DND-41 (cell line): Measurements from ENCODE around the gene TNNC2.
"Not testable (repeated sequence)": the region's sequence is repeated elsewhere in the genome, so short reads cannot be mapped to it uniquely, and the experiment has no call there.

ENCODE experiments used
- ATAC-seq: fragments of 200-7000 bp; cut with Tn5 transposase; 3 replicates; pipeline ENCODE4 v1.9.1; 2021; ENCODE audit warnings: low read depth; ENCODE audit not compliant: insufficient read depth
- DNase-seq: peaks from one replicate; pipeline ENCODE4 v3.0.0-alpha.2; 2020
- H2AFZ ChIP-seq: 2 replicates; pipeline ENCODE4 v1.6.0; 2012; ENCODE audit warnings: low read depth, low read length
- H3K27ac ChIP-seq: 2 replicates; pipeline ENCODE4 v1.5.1; 2012; ENCODE audit warnings: low read length, inconsistent platforms
- H3K27me3 ChIP-seq: fragments of 200-600 bp; sonication (generic); 2 replicates; pipeline ENCODE4 v1.6.0; 2012; ENCODE audit warnings: low read length, mild to moderate bottlenecking, inconsistent platforms; ENCODE audit not compliant: insufficient read depth, poor library complexity
- H3K36me3 ChIP-seq: 2 replicates; pipeline ENCODE4 v1.5.1; 2012; ENCODE audit warnings: low read length, inconsistent platforms; ENCODE audit not compliant: insufficient read depth
- H3K4me1 ChIP-seq: 2 replicates; pipeline ENCODE4 v1.5.1; 2012; ENCODE audit warnings: mild to moderate bottlenecking, low read length; ENCODE audit not compliant: insufficient read depth
- H3K4me2 ChIP-seq: 2 replicates; pipeline ENCODE4 v1.6.0; 2012; ENCODE audit warnings: mild to moderate bottlenecking, moderate library complexity, low read length, inconsistent platforms; ENCODE audit not compliant: insufficient read depth
- H3K4me3 ChIP-seq, 2 experiments: fragments of 200-600 bp in 1 of 2; shearing (Covaris generic) in 1 of 2; 2 replicates each; pipeline ENCODE4 v1.5.1; 2012 to 2016; ENCODE audit warnings: inconsistent platforms in 2 of 2, low read length in 2 of 2, mild to moderate bottlenecking in 2 of 2, low read depth in 1 of 2, moderate library complexity in 1 of 2
- H3K79me2 ChIP-seq: 2 replicates; pipeline ENCODE4 v1.6.0; 2012; ENCODE audit warnings: low read length, inconsistent platforms; ENCODE audit not compliant: insufficient read depth
- H3K9ac ChIP-seq: 2 replicates; pipeline ENCODE4 v1.6.0; 2012; ENCODE audit warnings: low read depth, mild to moderate bottlenecking, inconsistent platforms, low read length, moderate library complexity
- H3K9me3 ChIP-seq: 2 replicates; pipeline ENCODE4 v1.5.1; 2012; ENCODE audit warnings: low read length, moderate library complexity, mild to moderate bottlenecking, inconsistent platforms; ENCODE audit not compliant: insufficient read depth, severe bottlenecking
- H4K20me1 ChIP-seq: 2 replicates; pipeline ENCODE4 v1.6.0; 2012; ENCODE audit warnings: low read length; ENCODE audit not compliant: insufficient read depth
- CTCF ChIP-seq: IDR thresholded peaks from 2 replicates; pipeline ENCODE4 v1.5.1; 2012; ENCODE audit warnings: borderline replicate concordance, low read length, moderate library complexity, mild to moderate bottlenecking; ENCODE audit not compliant: poor library complexity, severe bottlenecking; ENCODE audit errors: extremely low read depth
- EZH2 ChIP-seq: IDR thresholded peaks from 3 replicates; pipeline ENCODE4 v1.6.1; 2012; ENCODE audit warnings: borderline replicate concordance, low read depth, mild to moderate bottlenecking, moderate library complexity, low read length, inconsistent platforms; ENCODE audit not compliant: severe bottlenecking

Gene TNNC2

GRCh38 chr20:45801851-45802250, 25.3 kb downstream of the TNNC2 start:
- Histone ChIP-seq H3K36me3 (peaks cover 59% of the 10 kb centered on the region), H3K4me3 (no peak overlapping the region), H3K79me2 (0 out of 2 replicates have a peak, but pooled peaks cover 3% of the 10 kb centered on the region), H2AFZ (no peak overlapping the region), H3K4me2 (no peak overlapping the region), H3K27me3 (no peaks in the 10 kb centered on the region), H3K9me3 (no peaks in the 10 kb centered on the region), H4K20me1 (no peaks in the 10 kb centered on the region), H3K4me1 (no peaks in the 10 kb centered on the region), H3K9ac (no peak overlapping the region), H3K27ac (no peak overlapping the region)
- TF ChIP-seq EZH2 (no peak), CTCF (no peak)
- DNase-seq (no peak), ATAC-seq (no peak)

GRCh38 chr20:45798935-45799642, 28.0 kb downstream of the TNNC2 start:
- H3K4me1 ChIP-seq, result no peaks in the 10 kb centered on the region; the same call in 1 of the 2 replicates
- no peak overlapping the region for H2AFZ ChIP-seq
- H3K4me2 ChIP-seq, result no peak overlapping the region
- H3K27ac ChIP-seq, result peak overlapping the region; percentile 2; the same call in 1 of the 2 replicates
- H3K79me2 ChIP-seq, result 0 out of 2 replicates have a peak, but pooled peaks cover 3% of the 10 kb centered on the region
- DNase-seq (peak; percentile 75), ATAC-seq (peak; percentile 99)
- no peak overlapping the region for H3K4me3 ChIP-seq
- H3K9ac ChIP-seq, result no peak overlapping the region
- TF ChIP-seq EZH2 (no peak), CTCF (peak; percentile 91)
- H4K20me1 ChIP-seq, result no peaks in the 10 kb centered on the region
- peaks cover 60% of the 10 kb centered on the region for H3K36me3 ChIP-seq
- H3K9me3 ChIP-seq, result no peaks in the 10 kb centered on the region
- H3K27me3 ChIP-seq, result no peaks in the 10 kb centered on the region

- ATAC-seq, result not testable (repeated sequence)
Measured at GRCh38 chr20:45797955-45798354, 29.2 kb downstream of the TNNC2 start.

DNA sequence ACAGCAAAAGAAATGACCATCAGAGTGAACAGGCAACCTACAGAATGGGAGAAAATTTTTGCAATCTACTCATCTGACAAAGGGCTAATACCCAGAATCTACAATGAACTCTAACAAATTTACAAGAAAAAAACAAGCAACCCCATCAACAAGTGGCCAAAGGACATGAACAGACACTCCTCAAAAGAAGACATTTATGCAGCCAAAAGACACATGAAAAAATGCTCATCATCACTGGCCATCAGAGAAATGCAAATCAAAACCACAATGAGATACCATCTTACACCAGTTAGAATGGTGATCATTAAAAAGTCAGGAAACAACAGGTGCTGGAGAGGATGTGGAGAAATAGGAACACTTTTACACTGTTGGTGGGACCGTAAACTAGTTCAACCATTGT, 29.6 kb downstream of the TNNC2 start:
- peaks cover 54% of the 10 kb centered on the region for H3K36me3 ChIP-seq
- not testable (repeated sequence) for H3K4me2 ChIP-seq, H3K9ac ChIP-seq

More at GRCh38 chr20:45797955-45798354, 29.2 kb downstream of the TNNC2 start:
- not testable (repeated sequence) for H3K79me2 ChIP-seq, H3K27me3 ChIP-seq, H3K27ac ChIP-seq, H3K9ac ChIP-seq, H3K4me2 ChIP-seq, DNase-seq, H3K4me3 ChIP-seq, H2AFZ ChIP-seq, H3K4me1 ChIP-seq, H3K9me3 ChIP-seq, H4K20me1 ChIP-seq
- peaks cover 54% of the 10 kb centered on the region for H3K36me3 ChIP-seq

More for the DNA sequence above, 29.6 kb downstream of the TNNC2 start:
- H2AFZ ChIP-seq, H4K20me1 ChIP-seq, H3K4me3 ChIP-seq, DNase-seq, ATAC-seq, H3K9me3 ChIP-seq, H3K27ac ChIP-seq, H3K4me1 ChIP-seq, H3K27me3 ChIP-seq: not testable (repeated sequence)
- peaks cover 12% of the 10 kb centered on the region for H3K79me2 ChIP-seq
